KMS-11 (cell line): ENCODE data around the gene ATP9B.

ENCODE experiments used
- H2AFZ ChIP-seq: fragments of 200-600 bp; sonication (generic); 2 replicates; pipeline ENCODE4 v1.6.1; 2016; ENCODE audit warnings: antibody characterized with exemption, mixed run types, low read depth
- H3K27ac ChIP-seq: fragments of 200-600 bp; sonication (generic); 2 replicates; pipeline ENCODE4 v1.6.1; 2016; ENCODE audit warnings: mild to moderate bottlenecking, mixed run types
- H3K27me3 ChIP-seq: fragments of 200-600 bp; sonication (generic); 2 replicates; pipeline ENCODE4 v1.6.1; 2017; ENCODE audit warnings: mild to moderate bottlenecking, low read depth, mixed run types, moderate library complexity; ENCODE audit not compliant: insufficient read depth
- H3K36me3 ChIP-seq: fragments of 200-600 bp; sonication (generic); 2 replicates; pipeline ENCODE4 v1.6.1; 2017; ENCODE audit warnings: mild to moderate bottlenecking, mixed run types; ENCODE audit not compliant: insufficient read depth
- H3K4me1 ChIP-seq: fragments of 200-600 bp; sonication (generic); 2 replicates; pipeline ENCODE4 v1.6.1; 2016; ENCODE audit warnings: mild to moderate bottlenecking, low read depth, mixed run types; ENCODE audit not compliant: poor library complexity, severe bottlenecking
- H3K4me2 ChIP-seq: fragments of 200-600 bp; sonication (generic); 2 replicates; pipeline ENCODE4 v1.7.0; 2016; ENCODE audit warnings: mild to moderate bottlenecking, mixed run types
- H3K4me3 ChIP-seq: fragments of 200-600 bp; sonication (generic); IDR thresholded peaks from 2 replicates; pipeline ENCODE4 v1.6.1; 2017; ENCODE audit warnings: low read depth, low read length, mixed read lengths; ENCODE audit not compliant: insufficient read depth
- H3K79me2 ChIP-seq: fragments of 200-600 bp; sonication (generic); 2 replicates; pipeline ENCODE4 v1.6.1; 2016; ENCODE audit warnings: low read depth, mixed run types; ENCODE audit not compliant: insufficient read depth
- H3K9ac ChIP-seq: fragments of 200-600 bp; sonication (generic); 2 replicates; pipeline ENCODE4 v1.6.1; 2016; ENCODE audit warnings: mild to moderate bottlenecking, mixed run types
- H4K20me1 ChIP-seq: fragments of 200-600 bp; sonication (generic); 2 replicates; pipeline ENCODE4 v1.6.1; 2016; ENCODE audit warnings: mild to moderate bottlenecking, mixed run types; ENCODE audit not compliant: insufficient read depth
- CTCF ChIP-seq: fragments of 200-600 bp; sonication (generic); conservative IDR thresholded peaks from 2 replicates; pipeline ENCODE4 v1.6.1; 2017; ENCODE audit warnings: low read depth, mild to moderate bottlenecking, antibody characterized with exemption, low read length, moderate library complexity, mixed read lengths

The ATP9B gene

GRCh38 chr18:79224381-79224780 is 155.2 kb downstream of the ATP9B start:
- H3K4me1 ChIP-seq, result no peaks in the 10 kb centered on the region
- no peaks in the 10 kb centered on the region for H4K20me1 ChIP-seq
- no peak for TF ChIP-seq CTCF
- no peak overlapping the region for H2AFZ ChIP-seq
- no peak overlapping the region for H3K4me2 ChIP-seq
- no peaks in the 10 kb centered on the region for H3K79me2 ChIP-seq
- no peaks in the 10 kb centered on the region for H3K36me3 ChIP-seq
- H3K27ac ChIP-seq, result no peak overlapping the region
- no peak overlapping the region for H3K9ac ChIP-seq
- no peak overlapping the region for H3K4me3 ChIP-seq
- no peaks in the 10 kb centered on the region for H3K27me3 ChIP-seq

DNA sequence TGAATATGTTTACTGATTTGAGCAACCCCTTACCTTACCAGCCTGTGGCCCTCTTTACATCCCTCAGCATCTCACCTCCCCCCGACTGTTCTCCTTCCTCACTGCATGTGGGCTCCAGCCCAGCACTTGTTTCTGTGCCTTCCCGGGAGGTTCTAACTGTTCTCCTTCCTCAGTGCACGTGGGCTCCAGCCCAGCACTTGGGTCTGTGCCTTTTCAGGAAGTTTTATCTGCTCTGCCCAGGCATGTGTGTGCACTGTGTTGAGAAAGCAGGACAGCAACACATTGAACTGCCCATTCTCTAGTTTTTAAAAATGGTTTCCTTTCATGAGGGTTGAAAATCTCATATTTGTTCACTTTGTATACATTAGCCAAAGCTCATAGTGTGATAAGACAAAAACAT is 158.4 kb downstream of the ATP9B start:
- Histone ChIP-seq H3K4me1 (no peaks in the 10 kb centered on the region), H3K36me3 (no peaks in the 10 kb centered on the region)

GRCh38 chr18:79229431-79229830 is 160.2 kb downstream of the ATP9B start:
- no peaks in the 10 kb centered on the region for H4K20me1 ChIP-seq

More for the DNA sequence above, 158.4 kb downstream of the ATP9B start:
- Histone ChIP-seq H3K9ac (no peak overlapping the region), H2AFZ (no peak overlapping the region), H3K27me3 (no peaks in the 10 kb centered on the region), H3K4me3 (no peak overlapping the region), H4K20me1 (no peaks in the 10 kb centered on the region), H3K27ac (no peak overlapping the region), H3K4me2 (no peak overlapping the region), H3K79me2 (no peaks in the 10 kb centered on the region)
- TF ChIP-seq CTCF, result no peak

DNA sequence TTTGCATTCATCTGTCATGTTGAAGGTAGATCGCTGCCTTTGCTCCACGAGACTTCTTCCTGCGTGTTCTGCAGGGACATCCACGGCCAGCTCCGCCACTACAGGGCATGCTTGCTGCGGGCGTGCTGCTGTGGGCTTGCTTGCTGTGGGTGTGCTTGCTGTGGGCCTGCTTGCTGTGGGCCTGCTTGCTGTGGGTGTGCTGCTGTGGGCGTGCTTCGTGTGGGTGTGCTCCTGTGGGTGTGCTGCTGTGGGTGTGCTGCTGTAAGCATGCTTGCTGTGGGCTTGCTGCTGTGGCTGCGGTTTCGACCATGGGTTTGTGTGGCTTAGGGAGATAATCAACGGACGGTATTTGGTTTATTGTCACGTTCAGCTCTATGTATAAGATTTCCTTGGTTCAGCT is 165.2 kb downstream of the ATP9B start:
- TF ChIP-seq CTCF, result no peak
- Histone ChIP-seq H3K9ac (no peak overlapping the region), H3K27ac (no peak overlapping the region), H2AFZ (no peak overlapping the region), H3K4me1 (no peaks in the 10 kb centered on the region), H3K27me3 (no peaks in the 10 kb centered on the region), H3K36me3 (no peaks in the 10 kb centered on the region), H3K79me2 (no peaks in the 10 kb centered on the region), H3K4me3 (no peak overlapping the region), H3K4me2 (no peak overlapping the region), H4K20me1 (no peaks in the 10 kb centered on the region)

More at GRCh38 chr18:79229431-79229830, 160.2 kb downstream of the ATP9B start:
- no peak overlapping the region for H3K4me3 ChIP-seq
- no peak overlapping the region for H2AFZ ChIP-seq
- H3K36me3 ChIP-seq, result no peaks in the 10 kb centered on the region
- H3K27me3 ChIP-seq, result no peaks in the 10 kb centered on the region
- no peak for TF ChIP-seq CTCF
- H3K27ac ChIP-seq, result no peak overlapping the region
- H3K4me1 ChIP-seq, result no peaks in the 10 kb centered on the region
- no peak overlapping the region for H3K9ac ChIP-seq
- H3K79me2 ChIP-seq, result no peaks in the 10 kb centered on the region
- H3K4me2 ChIP-seq, result no peak overlapping the region
